Neural progenitor cell (in vitro differentiated cells): Measurements from ENCODE around the gene CAMK2N1.

ENCODE experiments used
- CTCF ChIP-seq: fragments of 200-600 bp; sonication (generic); IDR thresholded peaks from 2 replicates; pipeline ENCODE4 v1.5.1; 2017; ENCODE audit warnings: antibody characterized with exemption, mild to moderate bottlenecking
- EZH2 ChIP-seq: fragments of 200-600 bp; sonication (generic); IDR thresholded peaks from 2 replicates; pipeline ENCODE4 v1.6.1; 2017; ENCODE audit warnings: antibody characterized with exemption, mild to moderate bottlenecking, moderate library complexity
- EZH2phosphoT487 ChIP-seq: fragments of 200-600 bp; sonication (generic); IDR thresholded peaks from 2 replicates; pipeline ENCODE4 v1.6.1; 2017; ENCODE audit warnings: antibody characterized with exemption

- TF ChIP-seq EZH2 = no peak
- TF ChIP-seq CTCF = no peak
- TF ChIP-seq EZH2phosphoT487 = no peak
Observed at GRCh38 chr1:20499105-20499504, 13.1 kb upstream of the CAMK2N1 start.
